ENCODE results near the gene CALCR. TPM values are rescaled to one million over a fixed set of nuclear protein-coding genes. Genes with fewer than 3 reads are reported as not detected.

CALCR gene
- total RNA-seq, 1 experiment from 2014 or later = not detected

DNA sequence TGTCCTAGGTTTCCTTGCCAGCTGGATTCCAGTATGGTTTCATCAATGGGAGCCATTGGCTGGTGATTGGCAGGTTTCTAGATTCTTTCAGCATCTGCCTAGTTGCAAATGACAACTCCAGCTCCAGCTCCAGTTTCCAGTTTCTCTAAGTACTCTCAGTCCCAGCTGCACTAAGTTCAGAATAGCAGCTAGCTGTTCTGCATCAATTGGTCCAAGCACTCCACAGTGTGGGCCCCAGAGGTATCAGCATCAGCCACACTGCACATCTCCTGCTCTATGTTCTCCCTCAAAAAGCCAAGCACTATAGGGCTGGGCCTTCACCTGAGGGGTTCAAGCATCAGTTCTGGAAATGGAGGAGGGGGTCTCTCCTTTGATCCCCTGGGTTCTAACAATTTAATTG is 198.9 kb downstream of the CALCR start:
- Histone ChIP-seq H3K9ac (ENCODE audit: low read length) (no peak overlapping the region), H3K36me3 (ENCODE audit: low read depth, low read length) (no peaks in the 10 kb centered on the region), H3K27ac (ENCODE audit: low read length) (no peak overlapping the region), H3K27me3 (ENCODE audit: low read length) (0 out of 2 replicates have a peak, but pooled peaks cover 7% of the 10 kb centered on the region), H3F3A (ENCODE audit: low read length, unreplicated experiment) (no peaks in the 10 kb centered on the region), H3K4me3 (ENCODE audit: low read length) (no peak overlapping the region), H3K4me1 (ENCODE audit: insufficient read depth, low read length) (no peaks in the 10 kb centered on the region), H4K20me1 (ENCODE audit: low read length) (no peaks in the 10 kb centered on the region), H3K9me2 (replicated peaks; ENCODE audit: low read length) (no peaks in the 10 kb centered on the region), H3K79me2 (ENCODE audit: low read length) (no peaks in the 10 kb centered on the region), H2AFZ (ENCODE audit: low read length) (no peak overlapping the region), H3K9me3 (ENCODE audit: low read length) (no peaks in the 10 kb centered on the region), H3K4me2 (ENCODE audit: low read length) (no peak overlapping the region)
- POLR2A ChIA-PET (ENCODE audit: unreplicated experiment) = no interaction called here
- CTCF ChIA-PET = no interaction called here
- no peak for ATAC-seq
- no peak for TF ChIP-seq EZH2 (IDR thresholded peaks at IDR 0.05; ENCODE audit: low read length, unreplicated experiment)
- no peak for DNase-seq
- BruUV-seq (replicated peaks) = no TSS peak
- intact Hi-C loops (cut with micrococcal nuclease) = no loop called here

Small RNA genes within 50 kb of the gene (microRNA-seq; reads per million reads assigned to microRNA genes)
- gene MIR489 (ENCODE audit: unreplicated experiment) = not detected
- gene MIR653 (ENCODE audit: unreplicated experiment) = not detected
